Retina (tissue), 1 donor: Measurements from ENCODE around the gene LEPR.
"Not testable (repeated sequence)": the region's sequence is repeated elsewhere in the genome, so short reads cannot be mapped to it uniquely, and the experiment has no call there.

Experiments used
- DNase-seq: peaks from one replicate; pipeline ENCODE4 v3.0.0-alpha.2; 2016

The LEPR gene

GRCh38 chr1:65441464-65441863 lies 21.0 kb downstream of the LEPR start:
- no peak for DNase-seq

DNA sequence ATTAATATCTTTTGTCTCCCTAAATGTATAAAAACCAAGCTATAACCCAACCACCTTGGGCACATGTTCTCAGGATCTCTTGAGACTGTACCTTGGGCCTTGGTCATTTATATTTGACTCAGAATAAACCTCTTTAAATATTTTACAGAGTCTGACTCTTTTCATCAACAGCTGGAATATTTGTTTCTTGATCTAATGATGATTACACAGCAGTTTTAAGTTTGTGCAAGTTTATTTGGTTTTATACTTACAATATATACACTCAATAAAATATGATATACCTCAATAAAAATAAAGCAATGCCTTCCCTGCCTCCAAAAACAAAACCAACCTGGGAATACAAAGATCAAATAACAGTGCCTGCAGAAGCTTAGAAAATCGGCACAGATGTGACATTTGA lies 22.0 kb downstream of the LEPR start:
- DNase-seq: no peak

GRCh38 chr1:65443647-65444046 lies 23.2 kb downstream of the LEPR start:
- no peak for DNase-seq

DNA sequence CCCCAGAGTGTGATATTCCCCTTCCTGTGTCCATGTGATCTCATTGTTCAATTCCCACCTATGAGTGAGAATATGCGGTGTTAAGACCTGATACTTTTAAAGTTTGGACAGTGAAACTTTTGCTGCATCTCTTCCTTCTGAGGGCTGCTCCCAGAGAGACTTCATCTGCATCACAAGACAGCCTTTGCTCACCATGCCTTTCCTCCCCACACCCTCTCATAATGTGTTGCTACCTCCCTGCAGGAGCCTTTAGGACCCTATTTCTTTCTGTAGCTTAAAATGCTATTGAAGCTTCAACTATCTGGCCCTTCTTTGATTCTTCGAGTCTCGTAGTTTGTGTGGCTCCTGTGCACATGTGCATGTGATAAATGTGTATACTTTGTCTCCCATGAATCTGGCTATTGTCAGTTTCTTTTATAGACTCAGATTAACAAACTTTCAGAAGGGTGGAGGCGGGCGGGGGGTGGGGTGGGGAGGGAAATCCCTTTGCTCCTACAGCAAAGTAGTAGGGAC lies 23.7 kb downstream of the LEPR start:
- no peak for DNase-seq

DNA sequence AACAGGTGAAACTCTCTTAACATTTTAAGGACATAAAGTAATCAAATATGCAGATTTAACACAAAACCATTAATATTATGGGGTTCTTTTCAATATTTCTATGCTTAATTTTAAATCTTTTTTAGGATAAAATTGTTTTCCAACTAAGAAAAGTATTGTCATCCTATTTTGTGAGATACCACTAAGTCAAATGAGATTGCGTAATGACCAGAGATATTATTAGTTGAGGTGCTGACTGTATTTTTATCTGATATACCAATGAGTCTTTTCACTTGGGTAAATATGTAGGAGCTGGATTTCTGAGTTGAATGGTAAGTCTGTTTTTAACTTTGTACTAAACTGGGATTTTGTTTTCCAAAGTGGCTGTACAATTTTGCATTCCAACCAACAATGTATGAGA lies 25.4 kb downstream of the LEPR start:
- DNase-seq: no peak

DNA sequence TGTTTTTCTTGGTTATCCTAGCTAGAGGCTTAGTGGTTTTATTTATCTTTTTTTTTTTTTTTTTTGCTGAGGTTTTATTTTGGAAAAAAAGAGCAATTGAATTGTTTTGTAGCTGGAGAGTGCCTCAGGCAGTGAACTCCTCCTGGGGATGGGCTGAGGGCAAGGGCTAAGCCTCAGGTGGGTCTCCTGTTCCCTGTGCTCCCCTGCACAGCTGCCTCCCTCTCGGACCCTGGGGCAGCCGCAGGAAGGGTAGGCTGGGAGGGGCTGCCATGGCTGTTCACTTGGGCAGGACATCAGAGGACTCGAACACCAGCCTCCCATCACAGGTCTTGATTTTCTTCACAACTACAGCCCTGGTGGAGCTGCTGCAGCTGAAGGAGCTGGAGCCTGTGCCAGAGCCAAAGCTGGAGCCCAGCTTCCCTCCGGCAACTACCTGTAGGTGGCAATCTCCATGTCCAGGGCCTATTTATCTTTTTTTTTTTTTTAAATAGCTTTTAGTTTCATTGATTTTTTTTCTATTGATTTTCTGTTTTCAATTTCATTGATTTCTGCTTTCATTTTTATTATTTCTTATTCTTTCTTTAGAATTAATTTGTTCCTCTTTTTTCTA lies 28.9 kb downstream of the LEPR start:
- no peak for DNase-seq

DNA sequence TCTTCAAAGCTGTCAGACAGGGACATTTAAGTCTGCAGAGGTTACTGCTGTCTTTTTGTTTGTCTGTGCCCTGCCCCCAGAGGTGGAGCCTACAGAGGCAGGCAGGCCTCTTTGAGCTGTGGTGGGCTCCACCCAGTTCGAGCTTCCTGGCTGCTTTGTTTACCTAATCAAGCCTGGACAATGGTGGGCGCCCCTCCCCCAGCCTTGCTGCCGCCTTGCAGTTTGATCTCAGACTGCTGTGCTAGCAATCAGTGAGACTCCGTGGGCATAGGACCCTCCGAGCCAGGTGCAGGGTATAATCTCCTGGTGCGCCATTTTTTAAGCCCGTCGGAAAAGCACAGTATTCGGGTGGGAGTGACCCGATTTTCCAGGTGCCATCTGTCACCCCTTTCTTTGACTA lies 35.2 kb downstream of the LEPR start:
- not testable (repeated sequence) for DNase-seq

GRCh38 chr1:65456481-65456880 lies 36.0 kb downstream of the LEPR start:
- no peak for DNase-seq

DNA sequence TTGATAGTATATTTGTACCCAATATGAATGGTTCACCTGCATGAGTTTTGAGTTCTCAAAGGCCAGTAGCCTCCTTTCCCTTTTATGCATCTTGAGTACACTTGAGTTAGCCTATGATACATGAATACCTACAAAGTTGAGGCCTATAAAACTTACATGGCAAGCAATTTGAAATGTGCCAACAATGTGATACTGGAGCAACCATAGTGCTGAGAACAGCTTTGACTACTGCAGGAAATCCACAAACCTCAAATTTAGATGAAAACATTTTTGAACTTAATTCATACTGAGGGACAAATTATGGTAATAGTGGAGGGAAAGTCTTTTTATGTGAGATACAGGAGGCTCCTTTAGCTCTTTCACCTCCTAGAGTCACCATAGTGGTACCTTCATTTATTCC lies 37.4 kb downstream of the LEPR start:
- no peak for DNase-seq

GRCh38 chr1:65458730-65459396 lies 38.4 kb downstream of the LEPR start:
- no peak for DNase-seq

GRCh38 chr1:65459397-65459768 lies 38.9 kb downstream of the LEPR start:
- no peak for DNase-seq

GRCh38 chr1:65465837-65466236 lies 45.4 kb downstream of the LEPR start:
- not testable (repeated sequence) for DNase-seq

GRCh38 chr1:65467536-65467935 lies 47.1 kb downstream of the LEPR start:
- DNase-seq: peak; percentile 12

- peak; percentile 7 for DNase-seq
Observed at GRCh38 chr1:65469126-65469888, 48.8 kb downstream of the LEPR start.

DNA sequence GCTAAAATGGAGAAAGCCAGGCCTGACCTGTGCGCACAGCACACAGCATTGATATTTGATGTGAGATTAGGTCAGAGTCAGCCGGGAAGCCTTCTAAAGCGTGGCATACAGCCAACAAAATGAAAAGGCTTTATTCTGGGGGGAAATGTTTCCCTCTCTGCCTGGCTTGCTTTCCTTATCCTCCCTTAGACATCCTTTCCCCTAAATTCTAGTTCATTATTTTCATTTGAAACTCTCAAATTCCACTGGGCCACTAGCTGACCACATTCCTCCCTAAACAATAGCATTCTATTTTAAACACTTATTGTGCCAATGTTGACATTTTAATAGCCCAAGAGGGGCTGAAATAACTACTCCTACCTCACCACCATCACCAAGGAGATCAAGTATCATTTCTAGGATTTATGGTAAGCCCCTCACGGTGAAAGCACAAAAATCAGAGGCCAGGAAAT lies 49.4 kb downstream of the LEPR start:
- DNase-seq: no peak
